KMS-11 (cell line): Measurements from ENCODE around the gene SMCO2.

Experiments used
- H2AFZ ChIP-seq: fragments of 200-600 bp; sonication (generic); 2 replicates; pipeline ENCODE4 v1.6.1; 2016; ENCODE audit warnings: antibody characterized with exemption, mixed run types, low read depth
- H3K27ac ChIP-seq: fragments of 200-600 bp; sonication (generic); 2 replicates; pipeline ENCODE4 v1.6.1; 2016; ENCODE audit warnings: mild to moderate bottlenecking, mixed run types
- H3K27me3 ChIP-seq: fragments of 200-600 bp; sonication (generic); 2 replicates; pipeline ENCODE4 v1.6.1; 2017; ENCODE audit warnings: mild to moderate bottlenecking, low read depth, mixed run types, moderate library complexity; ENCODE audit not compliant: insufficient read depth
- H3K36me3 ChIP-seq: fragments of 200-600 bp; sonication (generic); 2 replicates; pipeline ENCODE4 v1.6.1; 2017; ENCODE audit warnings: mild to moderate bottlenecking, mixed run types; ENCODE audit not compliant: insufficient read depth
- H3K4me1 ChIP-seq: fragments of 200-600 bp; sonication (generic); 2 replicates; pipeline ENCODE4 v1.6.1; 2016; ENCODE audit warnings: mild to moderate bottlenecking, low read depth, mixed run types; ENCODE audit not compliant: poor library complexity, severe bottlenecking
- H3K4me2 ChIP-seq: fragments of 200-600 bp; sonication (generic); 2 replicates; pipeline ENCODE4 v1.7.0; 2016; ENCODE audit warnings: mild to moderate bottlenecking, mixed run types
- H3K4me3 ChIP-seq: fragments of 200-600 bp; sonication (generic); IDR thresholded peaks from 2 replicates; pipeline ENCODE4 v1.6.1; 2017; ENCODE audit warnings: low read depth, low read length, mixed read lengths; ENCODE audit not compliant: insufficient read depth
- H3K79me2 ChIP-seq: fragments of 200-600 bp; sonication (generic); 2 replicates; pipeline ENCODE4 v1.6.1; 2016; ENCODE audit warnings: low read depth, mixed run types; ENCODE audit not compliant: insufficient read depth
- H3K9ac ChIP-seq: fragments of 200-600 bp; sonication (generic); 2 replicates; pipeline ENCODE4 v1.6.1; 2016; ENCODE audit warnings: mild to moderate bottlenecking, mixed run types
- H4K20me1 ChIP-seq: fragments of 200-600 bp; sonication (generic); 2 replicates; pipeline ENCODE4 v1.6.1; 2016; ENCODE audit warnings: mild to moderate bottlenecking, mixed run types; ENCODE audit not compliant: insufficient read depth
- TF ChIP-seq, protein P1 (sequence below): fragments of 200-600 bp; sonication (generic); conservative IDR thresholded peaks from 2 replicates; pipeline ENCODE4 v1.6.1; 2017; ENCODE audit warnings: low read depth, mild to moderate bottlenecking, antibody characterized with exemption, low read length, moderate library complexity, mixed read lengths

The SMCO2 gene

DNA sequence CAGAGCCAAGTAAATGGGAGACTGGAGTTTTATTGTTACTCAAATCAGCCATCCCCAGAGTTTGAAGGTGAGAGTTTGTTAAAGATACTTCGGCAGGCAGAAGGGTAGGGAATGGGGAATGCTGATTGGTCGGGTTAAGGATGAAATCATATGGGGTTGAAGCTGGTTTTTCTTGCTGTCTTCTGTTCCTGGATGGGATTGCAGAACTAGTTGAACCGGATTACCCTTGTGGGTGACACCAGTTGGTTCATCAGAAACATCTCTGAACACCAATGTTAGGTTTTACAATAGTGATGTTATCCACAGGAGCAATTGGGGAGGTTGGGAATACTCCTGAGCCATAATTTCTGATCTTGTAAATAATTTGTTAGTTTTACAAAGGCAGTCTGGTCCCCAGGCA, 18.7 kb upstream of the SMCO2 start:
- no peak overlapping the region for H3K9ac ChIP-seq
- no peaks in the 10 kb centered on the region for H3K27me3 ChIP-seq
- no peak overlapping the region for H3K4me2 ChIP-seq
- H3K4me1 ChIP-seq = no peaks in the 10 kb centered on the region
- H3K36me3 ChIP-seq = no peaks in the 10 kb centered on the region
- H2AFZ ChIP-seq = no peak overlapping the region
- no peak overlapping the region for H3K4me3 ChIP-seq
- no peaks in the 10 kb centered on the region for H3K79me2 ChIP-seq
- H3K27ac ChIP-seq = no peak overlapping the region
- TF ChIP-seq, protein P1, sequence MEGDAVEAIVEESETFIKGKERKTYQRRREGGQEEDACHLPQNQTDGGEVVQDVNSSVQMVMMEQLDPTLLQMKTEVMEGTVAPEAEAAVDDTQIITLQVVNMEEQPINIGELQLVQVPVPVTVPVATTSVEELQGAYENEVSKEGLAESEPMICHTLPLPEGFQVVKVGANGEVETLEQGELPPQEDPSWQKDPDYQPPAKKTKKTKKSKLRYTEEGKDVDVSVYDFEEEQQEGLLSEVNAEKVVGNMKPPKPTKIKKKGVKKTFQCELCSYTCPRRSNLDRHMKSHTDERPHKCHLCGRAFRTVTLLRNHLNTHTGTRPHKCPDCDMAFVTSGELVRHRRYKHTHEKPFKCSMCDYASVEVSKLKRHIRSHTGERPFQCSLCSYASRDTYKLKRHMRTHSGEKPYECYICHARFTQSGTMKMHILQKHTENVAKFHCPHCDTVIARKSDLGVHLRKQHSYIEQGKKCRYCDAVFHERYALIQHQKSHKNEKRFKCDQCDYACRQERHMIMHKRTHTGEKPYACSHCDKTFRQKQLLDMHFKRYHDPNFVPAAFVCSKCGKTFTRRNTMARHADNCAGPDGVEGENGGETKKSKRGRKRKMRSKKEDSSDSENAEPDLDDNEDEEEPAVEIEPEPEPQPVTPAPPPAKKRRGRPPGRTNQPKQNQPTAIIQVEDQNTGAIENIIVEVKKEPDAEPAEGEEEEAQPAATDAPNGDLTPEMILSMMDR = no peak
- no peaks in the 10 kb centered on the region for H4K20me1 ChIP-seq

DNA sequence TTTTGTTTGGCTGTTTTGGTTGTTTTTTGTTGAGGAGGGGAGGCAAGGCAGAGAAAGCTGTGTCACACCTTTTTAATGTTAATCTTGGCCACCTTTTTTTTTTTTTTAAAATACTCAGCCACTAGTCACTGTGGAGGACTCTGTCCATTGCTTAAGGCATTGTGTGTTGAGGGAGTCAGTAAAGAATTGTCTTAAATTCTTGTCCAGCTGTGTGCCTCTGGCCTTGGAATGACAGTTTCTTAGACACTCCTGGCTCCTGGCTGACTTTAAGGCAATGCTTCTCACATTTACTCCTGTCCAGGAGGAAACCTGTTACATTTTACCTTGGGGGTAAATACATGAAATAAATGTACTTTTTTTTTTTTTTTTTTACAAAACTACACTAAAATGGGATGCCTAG, 18.1 kb upstream of the SMCO2 start:
- Histone ChIP-seq H3K27ac (no peak overlapping the region), H3K9ac (no peak overlapping the region), H3K4me2 (no peak overlapping the region), H3K27me3 (no peaks in the 10 kb centered on the region), H2AFZ (no peak overlapping the region), H4K20me1 (no peaks in the 10 kb centered on the region), H3K4me3 (no peak overlapping the region), H3K79me2 (no peaks in the 10 kb centered on the region), H3K36me3 (no peaks in the 10 kb centered on the region), H3K4me1 (no peaks in the 10 kb centered on the region)
- TF ChIP-seq, protein P1 = no peak

DNA sequence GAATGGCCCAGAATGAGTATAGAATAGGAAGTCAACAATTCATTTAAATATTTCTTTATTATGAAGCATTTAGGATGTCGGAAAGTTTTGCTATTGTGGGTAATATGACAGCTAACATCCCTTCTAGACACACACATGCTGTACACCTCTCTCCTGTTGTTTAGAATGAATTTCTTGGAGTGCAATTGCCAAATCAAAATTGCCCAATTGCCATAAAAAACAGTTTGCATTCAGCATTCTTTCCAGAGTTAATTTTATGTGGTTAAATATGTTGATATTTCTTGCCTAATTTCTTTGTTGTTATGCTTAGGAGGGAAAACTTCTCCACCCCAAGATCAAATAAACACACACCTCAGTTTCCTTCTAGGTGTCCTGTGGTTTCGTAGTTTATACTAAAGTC, 16.9 kb upstream of the SMCO2 start:
- Histone ChIP-seq H3K27me3 (no peaks in the 10 kb centered on the region), H3K4me1 (no peaks in the 10 kb centered on the region), H3K4me3 (no peak overlapping the region), H3K27ac (no peak overlapping the region), H4K20me1 (no peaks in the 10 kb centered on the region), H3K79me2 (no peaks in the 10 kb centered on the region), H3K4me2 (no peak overlapping the region), H3K9ac (no peak overlapping the region), H3K36me3 (no peaks in the 10 kb centered on the region), H2AFZ (no peak overlapping the region)
- TF ChIP-seq, protein P1 = no peak

DNA sequence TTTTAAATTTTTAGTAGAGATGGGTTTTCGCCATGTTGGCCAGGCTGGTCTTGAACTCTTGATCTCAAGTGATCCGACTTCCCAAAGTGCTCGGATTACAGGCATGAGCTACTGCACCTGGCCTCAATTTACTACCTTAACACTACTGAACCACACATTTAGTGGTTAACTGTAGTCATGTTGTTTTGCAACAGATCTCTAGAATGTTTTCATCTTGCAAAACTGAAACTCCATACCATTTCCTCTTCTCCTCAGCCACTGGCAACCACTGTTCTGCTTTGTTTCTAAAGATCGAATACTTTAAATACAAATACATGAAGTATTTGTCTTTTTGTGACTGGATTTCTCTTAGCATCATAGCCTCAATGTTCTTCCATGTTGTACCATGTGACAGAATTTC, 15.4 kb upstream of the SMCO2 start:
- H3K4me2 ChIP-seq = no peak overlapping the region
- no peaks in the 10 kb centered on the region for H3K4me1 ChIP-seq
- TF ChIP-seq, protein P1 = no peak
- H4K20me1 ChIP-seq = no peaks in the 10 kb centered on the region
- H3K27me3 ChIP-seq = no peaks in the 10 kb centered on the region
- no peaks in the 10 kb centered on the region for H3K79me2 ChIP-seq
- H2AFZ ChIP-seq = no peak overlapping the region
- no peak overlapping the region for H3K27ac ChIP-seq
- no peak overlapping the region for H3K9ac ChIP-seq
- no peak overlapping the region for H3K4me3 ChIP-seq
- H3K36me3 ChIP-seq = no peaks in the 10 kb centered on the region
